Mesothelial cell of epicardium (in vitro differentiated cells): ENCODE results near the gene LRMDA. TPM values are rescaled to one million over a fixed set of nuclear protein-coding genes. Genes with fewer than 3 reads are reported as not detected.

Source experiments
- DNase-seq, 2 experiments: peaks; one replicate each; pipeline ENCODE4 v3.0.0; 2021; ENCODE audit warnings: low spot score in 2 of 2; ENCODE audit not compliant: unreplicated experiment in 2 of 2
- H3K27ac Mint-ChIP-seq: 2 replicates; pipeline ENCODE4 v1.8.0; 2021; ENCODE audit warnings: mixed read lengths
- H3K27me3 Mint-ChIP-seq: 2 replicates; pipeline ENCODE4 v1.8.0; 2021; ENCODE audit warnings: low read depth, mixed read lengths
- H3K36me3 Mint-ChIP-seq: 2 replicates; pipeline ENCODE4 v1.8.0; 2021; ENCODE audit warnings: mixed read lengths
- H3K4me1 Mint-ChIP-seq: 2 replicates; pipeline ENCODE4 v1.8.0; 2021; ENCODE audit warnings: mixed read lengths
- H3K4me3 Mint-ChIP-seq: 2 replicates; pipeline ENCODE4 v1.8.0; 2021; ENCODE audit warnings: mild to moderate bottlenecking, moderate library complexity, mixed read lengths
- H3K9me3 Mint-ChIP-seq: 2 replicates; pipeline ENCODE4 v1.8.0; 2021; ENCODE audit warnings: mixed read lengths
- total RNA-seq: library from RNA; stranded (reverse); gene quantifications from 3 replicates; pipeline ENCODE4 v1.2.1, GENCODE V29; 2021
- TF ChIP-seq, protein P1 (sequence below): fragments of 200-600 bp; sonication (generic); IDR thresholded peaks from one replicate; pipeline ENCODE4 v1.5.0; 2021; ENCODE audit warnings: antibody characterized with exemption; ENCODE audit not compliant: unreplicated experiment

The LRMDA gene
- total RNA-seq, 1 donor from 2014 or later: 2.0 TPM

DNA sequence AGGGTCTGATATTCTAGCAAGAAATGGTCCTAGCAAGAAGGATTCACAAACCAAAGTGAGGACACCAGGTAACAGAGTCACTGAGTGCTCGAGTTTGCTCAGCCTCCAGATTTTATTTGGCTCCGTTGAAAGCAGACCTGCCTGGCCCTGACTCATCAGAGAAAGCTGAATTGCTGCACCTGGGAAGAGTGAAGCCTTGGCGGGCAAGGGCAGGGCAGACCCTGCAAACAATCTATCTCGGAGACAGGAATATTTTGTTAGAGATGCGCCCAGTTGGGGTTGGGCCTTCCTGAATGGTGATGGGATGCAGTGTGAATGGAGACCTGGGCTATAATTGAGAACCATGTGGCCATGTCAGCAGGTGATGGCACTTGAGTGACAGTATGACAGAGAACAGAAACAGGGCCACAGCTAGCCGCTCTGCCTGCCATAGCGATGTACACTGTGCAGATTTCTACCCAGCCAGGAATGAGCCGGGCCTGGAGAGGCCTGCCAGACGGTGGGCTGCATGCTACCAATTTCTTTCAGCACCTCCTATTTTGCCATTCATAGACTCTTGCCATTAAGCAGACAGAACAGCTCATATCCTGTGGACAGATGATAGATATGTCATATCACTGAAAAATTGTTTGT lies 744.2 kb downstream of the LRMDA start:
- Mint-ChIP-seq H3K36me3 (peaks cover 4% of the 10 kb centered on the region), H3K27me3 (peaks cover 22% of the 10 kb centered on the region), H3K27ac (no peak overlapping the region), H3K4me3 (no peak overlapping the region), H3K9me3 (peaks cover 22% of the 10 kb centered on the region), H3K4me1 (peaks cover 8% of the 10 kb centered on the region)
- no peak for DNase-seq
- TF ChIP-seq, protein P1, sequence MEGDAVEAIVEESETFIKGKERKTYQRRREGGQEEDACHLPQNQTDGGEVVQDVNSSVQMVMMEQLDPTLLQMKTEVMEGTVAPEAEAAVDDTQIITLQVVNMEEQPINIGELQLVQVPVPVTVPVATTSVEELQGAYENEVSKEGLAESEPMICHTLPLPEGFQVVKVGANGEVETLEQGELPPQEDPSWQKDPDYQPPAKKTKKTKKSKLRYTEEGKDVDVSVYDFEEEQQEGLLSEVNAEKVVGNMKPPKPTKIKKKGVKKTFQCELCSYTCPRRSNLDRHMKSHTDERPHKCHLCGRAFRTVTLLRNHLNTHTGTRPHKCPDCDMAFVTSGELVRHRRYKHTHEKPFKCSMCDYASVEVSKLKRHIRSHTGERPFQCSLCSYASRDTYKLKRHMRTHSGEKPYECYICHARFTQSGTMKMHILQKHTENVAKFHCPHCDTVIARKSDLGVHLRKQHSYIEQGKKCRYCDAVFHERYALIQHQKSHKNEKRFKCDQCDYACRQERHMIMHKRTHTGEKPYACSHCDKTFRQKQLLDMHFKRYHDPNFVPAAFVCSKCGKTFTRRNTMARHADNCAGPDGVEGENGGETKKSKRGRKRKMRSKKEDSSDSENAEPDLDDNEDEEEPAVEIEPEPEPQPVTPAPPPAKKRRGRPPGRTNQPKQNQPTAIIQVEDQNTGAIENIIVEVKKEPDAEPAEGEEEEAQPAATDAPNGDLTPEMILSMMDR: no peak

DNA sequence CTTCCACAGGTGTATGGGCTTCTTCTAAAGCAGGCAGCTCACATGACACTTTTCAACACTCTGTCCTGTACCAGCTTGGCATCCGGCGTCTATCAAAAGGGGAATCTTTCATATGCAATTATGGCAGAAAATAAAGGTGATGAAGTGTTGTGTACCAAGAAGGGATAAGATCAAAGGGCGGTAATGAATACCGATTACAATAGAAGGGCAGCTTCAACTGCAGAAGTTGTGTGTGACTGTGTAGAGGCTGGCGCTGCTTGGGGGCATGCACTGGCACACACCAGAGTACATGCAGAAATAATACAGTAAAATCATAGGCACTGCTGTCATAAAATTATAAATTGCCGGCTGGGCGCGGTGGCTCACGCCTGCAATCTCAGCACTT lies 744.7 kb downstream of the LRMDA start:
- Mint-ChIP-seq H3K36me3 (peaks cover 4% of the 10 kb centered on the region), H3K4me1 (peaks cover 11% of the 10 kb centered on the region), H3K9me3 (peaks cover 22% of the 10 kb centered on the region), H3K4me3 (no peak overlapping the region), H3K27ac (no peak overlapping the region), H3K27me3 (peaks cover 22% of the 10 kb centered on the region)
- DNase-seq: no peak
- TF ChIP-seq, protein P1: no peak

DNA sequence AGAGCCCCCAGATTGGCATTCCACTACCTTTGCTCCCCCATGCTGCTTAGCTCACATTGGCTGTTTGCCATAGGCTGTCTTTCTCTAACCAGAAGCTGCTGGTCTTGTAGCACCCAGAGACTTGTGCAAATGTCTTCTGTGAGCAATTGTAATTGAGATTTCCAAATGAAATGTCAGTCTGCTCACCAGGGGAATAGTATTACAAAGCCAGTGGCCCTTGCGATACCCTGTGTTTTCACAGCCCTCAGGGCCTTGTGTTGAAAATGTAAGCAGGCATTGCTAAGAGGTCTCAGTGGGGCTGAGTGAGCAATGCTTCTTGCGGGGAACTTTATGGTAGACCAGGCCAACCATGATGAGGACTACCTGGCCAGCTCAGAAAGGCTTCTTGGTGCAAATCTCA lies 746.5 kb downstream of the LRMDA start:
- DNase-seq: no peak
- H3K4me3 Mint-ChIP-seq: no peak overlapping the region
- H3K36me3 Mint-ChIP-seq: peaks cover 4% of the 10 kb centered on the region
- H3K27me3 Mint-ChIP-seq: peaks cover 15% of the 10 kb centered on the region
- peaks cover 15% of the 10 kb centered on the region for H3K9me3 Mint-ChIP-seq
- H3K4me1 Mint-ChIP-seq: peaks cover 25% of the 10 kb centered on the region
- TF ChIP-seq, protein P1: no peak
- no peak overlapping the region for H3K27ac Mint-ChIP-seq

DNA sequence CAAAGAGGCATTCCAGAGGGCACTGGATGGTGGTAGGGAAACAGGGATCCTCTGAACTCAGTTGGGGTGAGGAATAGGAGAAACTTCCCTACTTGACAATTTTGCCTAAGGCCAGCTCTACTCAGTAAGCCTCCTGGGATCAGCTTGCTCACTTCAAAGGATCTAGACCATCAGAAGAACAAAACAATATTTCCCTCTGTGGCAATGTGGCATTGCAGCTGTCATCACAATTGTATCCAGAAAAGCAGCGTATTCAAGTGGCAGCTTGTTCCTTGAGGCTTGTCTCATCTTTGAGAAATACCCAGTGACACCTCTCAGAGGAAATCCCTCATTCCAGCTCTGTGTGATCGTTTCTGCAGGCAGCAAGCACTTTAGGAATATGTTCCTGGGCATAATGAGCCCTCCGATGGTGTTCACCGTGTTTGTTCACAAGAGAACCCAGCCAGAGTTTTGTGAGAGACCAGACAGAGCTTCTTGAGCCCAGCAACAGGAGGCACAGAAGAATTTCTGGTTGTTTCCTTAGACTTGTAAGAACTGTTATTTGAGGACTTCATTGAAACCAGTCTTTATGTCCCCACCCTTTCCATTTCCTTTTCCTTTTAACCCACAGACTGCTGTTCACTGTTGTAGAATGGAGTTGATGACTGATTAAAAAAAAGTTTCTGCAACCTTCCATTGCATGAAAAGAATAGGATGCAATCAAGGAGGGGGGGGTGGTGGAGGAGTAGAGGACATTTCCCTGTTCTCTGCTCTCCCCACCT lies 747.3 kb downstream of the LRMDA start:
- Mint-ChIP-seq H3K27me3 (peaks cover 13% of the 10 kb centered on the region), H3K9me3 (peaks cover 11% of the 10 kb centered on the region), H3K27ac (no peak overlapping the region), H3K36me3 (peaks cover 2% of the 10 kb centered on the region), H3K4me1 (peaks cover 29% of the 10 kb centered on the region), H3K4me3 (no peak overlapping the region)
- TF ChIP-seq, protein P1: no peak
- DNase-seq: no peak

- H3K4me1 Mint-ChIP-seq: peaks cover 36% of the 10 kb centered on the region
- peaks cover 8% of the 10 kb centered on the region for H3K9me3 Mint-ChIP-seq
- no peak overlapping the region for H3K4me3 Mint-ChIP-seq
- no peaks in the 10 kb centered on the region for H3K36me3 Mint-ChIP-seq
- no peak for DNase-seq
- H3K27me3 Mint-ChIP-seq: peaks cover 13% of the 10 kb centered on the region
- TF ChIP-seq, protein P1: no peak
- H3K27ac Mint-ChIP-seq: no peak overlapping the region
Observed at GRCh38 chr10:76179806-76180205, 748.4 kb downstream of the LRMDA start.
